ENCODE data around the gene LYPD4.

The LYPD4 gene

DNA sequence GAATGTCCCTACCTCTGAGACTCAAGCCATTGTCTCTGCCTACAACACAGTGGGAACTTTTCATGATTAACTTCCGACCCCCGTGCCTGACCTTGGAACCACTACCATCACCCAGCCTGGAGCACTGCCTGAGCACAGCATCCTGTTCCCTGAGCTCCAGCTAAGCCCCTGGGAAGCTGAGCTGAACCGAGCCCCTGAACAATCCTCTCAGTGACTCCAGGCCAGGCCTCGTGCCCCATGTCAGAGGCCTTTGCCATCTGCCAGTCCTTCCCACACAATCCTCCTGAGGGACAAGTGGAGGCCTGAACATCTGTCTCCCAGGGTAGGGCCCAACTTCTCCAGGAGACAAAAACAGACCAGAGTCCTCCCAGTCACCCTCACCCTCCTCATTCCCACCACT, 30.6 kb downstream of the LYPD4 start:
- H3K9ac ChIP-seq (ENCODE audit: low read length), result no peak overlapping the region
- no peak overlapping the region for H3K27ac ChIP-seq (ENCODE audit: low read length)
- no peaks in the 10 kb centered on the region for H4K20me1 ChIP-seq (ENCODE audit: insufficient read depth, low read length)
- H3K4me2 ChIP-seq (ENCODE audit: low read depth, low read length), result no peak overlapping the region
- H3K36me3 ChIP-seq (replicated peaks; ENCODE audit: insufficient read depth, low read length), result no peaks in the 10 kb centered on the region
- H3K9me3 ChIP-seq (replicated peaks; ENCODE audit: insufficient read depth, low read length), result no peaks in the 10 kb centered on the region
- TF ChIP-seq EZH2 (optimal IDR thresholded peaks at IDR 0.05; ENCODE audit: low read depth, low read length) (no peak), EZH2phosphoT487 (IDR thresholded peaks at IDR 0.05; ENCODE audit: low read length) (no peak)
- TF ChIP-seq, protein P1, sequence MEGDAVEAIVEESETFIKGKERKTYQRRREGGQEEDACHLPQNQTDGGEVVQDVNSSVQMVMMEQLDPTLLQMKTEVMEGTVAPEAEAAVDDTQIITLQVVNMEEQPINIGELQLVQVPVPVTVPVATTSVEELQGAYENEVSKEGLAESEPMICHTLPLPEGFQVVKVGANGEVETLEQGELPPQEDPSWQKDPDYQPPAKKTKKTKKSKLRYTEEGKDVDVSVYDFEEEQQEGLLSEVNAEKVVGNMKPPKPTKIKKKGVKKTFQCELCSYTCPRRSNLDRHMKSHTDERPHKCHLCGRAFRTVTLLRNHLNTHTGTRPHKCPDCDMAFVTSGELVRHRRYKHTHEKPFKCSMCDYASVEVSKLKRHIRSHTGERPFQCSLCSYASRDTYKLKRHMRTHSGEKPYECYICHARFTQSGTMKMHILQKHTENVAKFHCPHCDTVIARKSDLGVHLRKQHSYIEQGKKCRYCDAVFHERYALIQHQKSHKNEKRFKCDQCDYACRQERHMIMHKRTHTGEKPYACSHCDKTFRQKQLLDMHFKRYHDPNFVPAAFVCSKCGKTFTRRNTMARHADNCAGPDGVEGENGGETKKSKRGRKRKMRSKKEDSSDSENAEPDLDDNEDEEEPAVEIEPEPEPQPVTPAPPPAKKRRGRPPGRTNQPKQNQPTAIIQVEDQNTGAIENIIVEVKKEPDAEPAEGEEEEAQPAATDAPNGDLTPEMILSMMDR (IDR thresholded peaks at IDR 0.05; ENCODE audit: low read length), result no peak
- no peaks in the 10 kb centered on the region for H3K9me2 ChIP-seq (replicated peaks; ENCODE audit: insufficient read depth, low read length)
- H3K27me3 ChIP-seq (replicated peaks; ENCODE audit: insufficient read depth, low read length), result peaks cover 75% of the 10 kb centered on the region
- H3K4me1 ChIP-seq (ENCODE audit: low read length), result no peaks in the 10 kb centered on the region
- no peak overlapping the region for H2AFZ ChIP-seq (ENCODE audit: low read length)
- no peaks in the 10 kb centered on the region for H3F3A ChIP-seq (ENCODE audit: insufficient read depth, low read length)
- H3K4me3 ChIP-seq (ENCODE audit: low read length), result no peak overlapping the region
- DNase-seq, result no peak
- no peaks in the 10 kb centered on the region for H3K79me2 ChIP-seq (ENCODE audit: low read length)

GRCh38 chr19:41811981-41812380, 32.5 kb downstream of the LYPD4 start:
- H3F3A ChIP-seq (ENCODE audit: insufficient read depth, low read length), result no peaks in the 10 kb centered on the region
- no peak overlapping the region for H3K27ac ChIP-seq (ENCODE audit: low read length)
- no peaks in the 10 kb centered on the region for H3K4me1 ChIP-seq (ENCODE audit: low read length)
- no peaks in the 10 kb centered on the region for H3K36me3 ChIP-seq (replicated peaks; ENCODE audit: insufficient read depth, low read length)
- H3K9me2 ChIP-seq (replicated peaks; ENCODE audit: insufficient read depth, low read length), result no peaks in the 10 kb centered on the region
- no peaks in the 10 kb centered on the region for H3K9me3 ChIP-seq (replicated peaks; ENCODE audit: insufficient read depth, low read length)
- no peaks in the 10 kb centered on the region for H3K79me2 ChIP-seq (ENCODE audit: low read length)
- no peak overlapping the region for H3K9ac ChIP-seq (ENCODE audit: low read length)
- H3K4me3 ChIP-seq (ENCODE audit: low read length), result no peak overlapping the region
- DNase-seq, result no peak
- no peak overlapping the region for H2AFZ ChIP-seq (ENCODE audit: low read length)
- peaks cover 78% of the 10 kb centered on the region for H3K27me3 ChIP-seq (replicated peaks; ENCODE audit: insufficient read depth, low read length)
- no peak for TF ChIP-seq EZH2phosphoT487 (IDR thresholded peaks at IDR 0.05; ENCODE audit: low read length)
- TF ChIP-seq EZH2 (optimal IDR thresholded peaks at IDR 0.05; ENCODE audit: low read depth, low read length), result no peak
- TF ChIP-seq, protein P1 (IDR thresholded peaks at IDR 0.05; ENCODE audit: low read length), result no peak
- H3K4me2 ChIP-seq (ENCODE audit: low read depth, low read length), result no peak overlapping the region
- no peaks in the 10 kb centered on the region for H4K20me1 ChIP-seq (ENCODE audit: insufficient read depth, low read length)

- Histone ChIP-seq H3K9me2 (replicated peaks; ENCODE audit: insufficient read depth, low read length) (no peaks in the 10 kb centered on the region), H3K36me3 (replicated peaks; ENCODE audit: insufficient read depth, low read length) (no peaks in the 10 kb centered on the region), H2AFZ (ENCODE audit: low read length) (no peak overlapping the region), H3K9me3 (replicated peaks; ENCODE audit: insufficient read depth, low read length) (no peaks in the 10 kb centered on the region), H3K79me2 (ENCODE audit: low read length) (no peaks in the 10 kb centered on the region), H3K4me3 (ENCODE audit: low read length) (no peak overlapping the region), H3K27ac (ENCODE audit: low read length) (no peak overlapping the region), H3K9ac (ENCODE audit: low read length) (no peak overlapping the region), H4K20me1 (ENCODE audit: insufficient read depth, low read length) (no peaks in the 10 kb centered on the region), H3K4me2 (ENCODE audit: low read depth, low read length) (no peak overlapping the region), H3K4me1 (ENCODE audit: low read length) (no peaks in the 10 kb centered on the region), H3F3A (ENCODE audit: insufficient read depth, low read length) (no peaks in the 10 kb centered on the region), H3K27me3 (replicated peaks; ENCODE audit: insufficient read depth, low read length) (peaks cover 81% of the 10 kb centered on the region)
- DNase-seq, result no peak
- TF ChIP-seq EZH2phosphoT487 (IDR thresholded peaks at IDR 0.05; ENCODE audit: low read length) (no peak), EZH2 (optimal IDR thresholded peaks at IDR 0.05; ENCODE audit: low read depth, low read length) (no peak)
- TF ChIP-seq, protein P1 (IDR thresholded peaks at IDR 0.05; ENCODE audit: low read length), result no peak
These were observed 33.4 kb downstream of the LYPD4 start for GRCh38 chr19:41811036-41811435.
